ENCODE results near the gene CASP10. TPM values are rescaled to one million over a fixed set of nuclear protein-coding genes. Genes with fewer than 3 reads are reported as not detected.
A peak's percentile ranks its signal among the peaks of the same experiment; 100 is the strongest.
"Not testable (repeated sequence)": the region's sequence is repeated elsewhere in the genome, so short reads cannot be mapped to it uniquely, and the experiment has no call there.

CASP10 gene
- total and polyA plus RNA-seq, 2 donors: 7.7 to 12.2 TPM

GRCh38 chr2:201139836-201140604 lies 42.9 kb upstream of the CASP10 start:
- Histone ChIP-seq H3K4me1 (ENCODE audit: control insufficient read depth in 2 of 2, insufficient read depth in 2 of 2, low read length in 2 of 2) (no peaks in the 10 kb centered on the region), H3K27me3 (ENCODE audit: control insufficient read depth in 2 of 2, insufficient read depth in 1 of 2, low read length in 1 of 2) (no peaks in the 10 kb centered on the region), H3K36me3 (ENCODE audit: control insufficient read depth in 2 of 2, insufficient read depth in 2 of 2, low read length in 1 of 2) (peaks cover 53 to 71% of the 10 kb centered on the region in 2 donors), H3K9me3 (ENCODE audit: control insufficient read depth in 2 of 2, insufficient read depth in 1 of 2, low read length in 1 of 2) (no peaks in the 10 kb centered on the region), H3K4me3 (ENCODE audit: low read length in 2 of 2) (no peak overlapping the region), H3K27ac (ENCODE audit: low read depth in 1 of 2, low read length in 1 of 2) (no peak overlapping the region)
- DNase-seq (ENCODE audit: low read depth in 6 of 9, low spot score in 9 of 9): no peak
- 94% methylated on average over 34 of the region's 34 CpGs for WGBS

GRCh38 chr2:201144101-201145051 lies 38.6 kb upstream of the CASP10 start:
- DNase-seq (ENCODE audit: low read depth in 6 of 9, low spot score in 9 of 9): no peak
- no peak overlapping the region for H3K4me3 ChIP-seq (ENCODE audit: low read length in 2 of 2)
- H3K27me3 ChIP-seq (ENCODE audit: control insufficient read depth in 2 of 2, insufficient read depth in 1 of 2, low read length in 1 of 2): no peaks in the 10 kb centered on the region
- WGBS: 96% methylated on average over 5 of the region's 5 CpGs
- no peaks in the 10 kb centered on the region for H3K4me1 ChIP-seq (ENCODE audit: control insufficient read depth in 2 of 2, insufficient read depth in 2 of 2, low read length in 2 of 2)
- no peak overlapping the region for H3K27ac ChIP-seq (ENCODE audit: low read depth in 1 of 2, low read length in 1 of 2)
- H3K9me3 ChIP-seq (ENCODE audit: control insufficient read depth in 2 of 2, insufficient read depth in 1 of 2, low read length in 1 of 2): no peaks in the 10 kb centered on the region
- H3K36me3 ChIP-seq (ENCODE audit: control insufficient read depth in 2 of 2, insufficient read depth in 2 of 2, low read length in 1 of 2): peaks cover 10 to 51% of the 10 kb centered on the region in 2 donors

- no peak overlapping the region for H3K27ac ChIP-seq (ENCODE audit: low read depth in 1 of 2, low read length in 1 of 2)
- no peaks in the 10 kb centered on the region for H3K27me3 ChIP-seq (ENCODE audit: control insufficient read depth in 2 of 2, insufficient read depth in 1 of 2, low read length in 1 of 2)
- WGBS: 98% methylated on average over 1 of the region's 1 CpG
- no peak for DNase-seq (ENCODE audit: low read depth in 6 of 9, low spot score in 9 of 9)
- peaks cover 23 to 61% of the 10 kb centered on the region in 2 donors for H3K36me3 ChIP-seq (ENCODE audit: control insufficient read depth in 2 of 2, insufficient read depth in 2 of 2, low read length in 1 of 2)
- no peaks in the 10 kb centered on the region for H3K4me1 ChIP-seq (ENCODE audit: control insufficient read depth in 2 of 2, insufficient read depth in 2 of 2, low read length in 2 of 2)
- H3K4me3 ChIP-seq (ENCODE audit: low read length in 2 of 2): no peak overlapping the region
- no peaks in the 10 kb centered on the region for H3K9me3 ChIP-seq (ENCODE audit: control insufficient read depth in 2 of 2, insufficient read depth in 1 of 2, low read length in 1 of 2)
These were observed 34.4 kb upstream of the CASP10 start for GRCh38 chr2:201148434-201148990.

GRCh38 chr2:201149064-201149820 lies 33.7 kb upstream of the CASP10 start:
- H3K36me3 ChIP-seq (ENCODE audit: control insufficient read depth in 2 of 2, insufficient read depth in 2 of 2, low read length in 1 of 2): peaks cover 23 to 60% of the 10 kb centered on the region in 2 donors
- H3K9me3 ChIP-seq (ENCODE audit: control insufficient read depth in 2 of 2, insufficient read depth in 1 of 2, low read length in 1 of 2): no peaks in the 10 kb centered on the region
- WGBS: 97% methylated on average over 2 of the region's 2 CpGs
- no peaks in the 10 kb centered on the region for H3K4me1 ChIP-seq (ENCODE audit: control insufficient read depth in 2 of 2, insufficient read depth in 2 of 2, low read length in 2 of 2)
- H3K27me3 ChIP-seq (ENCODE audit: control insufficient read depth in 2 of 2, insufficient read depth in 1 of 2, low read length in 1 of 2): no peaks in the 10 kb centered on the region
- no peak overlapping the region for H3K4me3 ChIP-seq (ENCODE audit: low read length in 2 of 2)
- no peak for DNase-seq (ENCODE audit: low read depth in 6 of 9, low spot score in 9 of 9)
- peak overlapping the region in 1 of 2 donors; percentile 20 for H3K27ac ChIP-seq (ENCODE audit: low read depth in 1 of 2, low read length in 1 of 2)

- not testable (repeated sequence) for H3K4me1 ChIP-seq (ENCODE audit: control insufficient read depth in 2 of 2, insufficient read depth in 2 of 2, low read length in 2 of 2); H3K27ac ChIP-seq (ENCODE audit: low read depth in 1 of 2, low read length in 1 of 2); H3K4me3 ChIP-seq (ENCODE audit: low read length in 2 of 2); DNase-seq (ENCODE audit: low read depth in 6 of 9, low spot score in 9 of 9); H3K9me3 ChIP-seq (ENCODE audit: control insufficient read depth in 2 of 2, insufficient read depth in 1 of 2, low read length in 1 of 2); H3K27me3 ChIP-seq (ENCODE audit: control insufficient read depth in 2 of 2, insufficient read depth in 1 of 2, low read length in 1 of 2)
- peaks cover 26 to 63% of the 10 kb centered on the region in 2 donors for H3K36me3 ChIP-seq (ENCODE audit: control insufficient read depth in 2 of 2, insufficient read depth in 2 of 2, low read length in 1 of 2)
- 96% methylated on average over 8 of the region's 8 CpGs for WGBS
These were observed 33.1 kb upstream of the CASP10 start for GRCh38 chr2:201149821-201150165.

- over 99% methylated on average over 3 of the region's 3 CpGs for WGBS
- Histone ChIP-seq H3K4me3 (ENCODE audit: low read length in 2 of 2) (no peak overlapping the region), H3K36me3 (ENCODE audit: control insufficient read depth in 2 of 2, insufficient read depth in 2 of 2, low read length in 1 of 2) (peaks cover 27 to 68% of the 10 kb centered on the region in 2 donors), H3K9me3 (ENCODE audit: control insufficient read depth in 2 of 2, insufficient read depth in 1 of 2, low read length in 1 of 2) (no peaks in the 10 kb centered on the region), H3K27ac (ENCODE audit: low read depth in 1 of 2, low read length in 1 of 2) (peak overlapping the region; percentile 5 to 31), H3K4me1 (ENCODE audit: control insufficient read depth in 2 of 2, insufficient read depth in 2 of 2, low read length in 2 of 2) (no peaks in the 10 kb centered on the region), H3K27me3 (ENCODE audit: control insufficient read depth in 2 of 2, insufficient read depth in 1 of 2, low read length in 1 of 2) (no peaks in the 10 kb centered on the region)
- DNase-seq (ENCODE audit: low read depth in 6 of 9, low spot score in 9 of 9): no peak
These were observed 32.4 kb upstream of the CASP10 start for GRCh38 chr2:201150454-201151020.

GRCh38 chr2:201151127-201151981 lies 31.6 kb upstream of the CASP10 start:
- H3K27me3 ChIP-seq (ENCODE audit: control insufficient read depth in 2 of 2, insufficient read depth in 1 of 2, low read length in 1 of 2): no peaks in the 10 kb centered on the region
- H3K4me3 ChIP-seq (ENCODE audit: low read length in 2 of 2): no peak overlapping the region
- H3K4me1 ChIP-seq (ENCODE audit: control insufficient read depth in 2 of 2, insufficient read depth in 2 of 2, low read length in 2 of 2): no peaks in the 10 kb centered on the region
- no peak for DNase-seq (ENCODE audit: low read depth in 6 of 9, low spot score in 9 of 9)
- peak overlapping the region; percentile 53 to 61 for H3K27ac ChIP-seq (ENCODE audit: low read depth in 1 of 2, low read length in 1 of 2)
- WGBS: 87% methylated on average over 8 of the region's 8 CpGs
- H3K9me3 ChIP-seq (ENCODE audit: control insufficient read depth in 2 of 2, insufficient read depth in 1 of 2, low read length in 1 of 2): no peaks in the 10 kb centered on the region
- peaks cover 27 to 75% of the 10 kb centered on the region in 2 donors for H3K36me3 ChIP-seq (ENCODE audit: control insufficient read depth in 2 of 2, insufficient read depth in 2 of 2, low read length in 1 of 2)

- Histone ChIP-seq H3K4me1 (ENCODE audit: control insufficient read depth in 2 of 2, insufficient read depth in 2 of 2, low read length in 2 of 2) (peaks cover 0 to 4% of the 10 kb centered on the region in 2 donors), H3K36me3 (ENCODE audit: control insufficient read depth in 2 of 2, insufficient read depth in 2 of 2, low read length in 1 of 2) (peaks cover 32 to 78% of the 10 kb centered on the region in 2 donors), H3K27ac (ENCODE audit: low read depth in 1 of 2, low read length in 1 of 2) (no peak overlapping the region), H3K27me3 (ENCODE audit: control insufficient read depth in 2 of 2, insufficient read depth in 1 of 2, low read length in 1 of 2) (no peaks in the 10 kb centered on the region), H3K9me3 (ENCODE audit: control insufficient read depth in 2 of 2, insufficient read depth in 1 of 2, low read length in 1 of 2) (no peaks in the 10 kb centered on the region), H3K4me3 (ENCODE audit: low read length in 2 of 2) (no peak overlapping the region)
- no peak for DNase-seq (ENCODE audit: low read depth in 6 of 9, low spot score in 9 of 9)
- WGBS: 100% methylated on average over 1 of the region's 1 CpG
These were observed 30.4 kb upstream of the CASP10 start for GRCh38 chr2:201152517-201152916.

All from thymus (tissue), 11 donors.